ENCODE measurements around the gene IGSF11. TPM values are rescaled to one million over a fixed set of nuclear protein-coding genes. Genes with fewer than 3 reads are reported as not detected.

IGSF11 gene
- total RNA-seq: not detected in 2 replicates

DNA sequence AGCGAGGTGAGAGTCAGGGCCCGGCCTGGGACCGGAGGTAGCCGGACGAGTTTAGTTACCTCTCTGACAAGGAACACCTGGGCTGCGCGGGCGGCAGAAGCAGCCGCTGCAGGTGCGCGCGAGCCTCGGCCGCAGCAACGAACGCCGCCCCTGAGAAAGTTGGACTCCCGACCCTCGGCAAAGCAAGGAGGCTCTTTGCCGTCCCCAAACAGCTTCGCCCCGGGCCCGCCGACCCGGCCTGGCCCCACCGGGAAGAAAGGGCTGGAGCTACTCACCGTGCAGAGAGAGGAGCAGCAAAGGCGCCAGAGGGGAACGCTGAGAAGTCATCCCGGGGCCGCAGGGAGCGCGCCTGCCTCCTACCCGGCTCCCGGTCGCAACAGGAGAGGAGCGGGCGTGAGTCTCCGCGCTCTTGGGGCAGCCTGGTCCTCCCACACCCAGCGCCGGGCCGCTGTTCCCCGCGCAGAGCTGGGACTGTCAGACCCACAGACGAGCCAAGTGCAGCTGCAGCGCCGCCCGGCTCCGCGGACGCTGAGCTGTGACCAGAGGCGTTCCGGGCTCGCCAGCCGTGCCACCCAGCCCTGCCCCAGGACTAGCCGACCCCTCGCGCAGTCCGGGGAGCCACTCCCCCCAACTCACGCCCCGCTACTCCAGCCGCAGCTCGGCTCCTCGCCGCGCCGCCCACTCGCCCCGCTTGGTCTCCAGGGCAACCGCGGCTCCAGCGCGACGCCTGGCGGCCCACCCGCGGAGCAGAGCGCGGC is at the start of gene IGSF11:
IGSF11 (minus strand) TSS at position 591 of the 758 bp plus-strand sequence; CDS start at position 327, 264 bp downstream.

Other genes with a start within 250 kb of the IGSF11 start
- gene TEX55, start 111.3 kb upstream of the IGSF11 start, total RNA-seq: not detected in 2 replicates
- 0.91 TPM in 1 of 2 replicates, not detected in the other for gene UPK1B, start 138.8 kb upstream of the IGSF11 start, total RNA-seq
- 19.7 and 23.4 TPM in 2 replicates for gene B4GALT4, start 206.0 kb upstream of the IGSF11 start, total RNA-seq

All from epithelial cell of alveolus of lung (primary cell).